Measurements from ENCODE around the gene ETV3.

ETV3 gene

DNA sequence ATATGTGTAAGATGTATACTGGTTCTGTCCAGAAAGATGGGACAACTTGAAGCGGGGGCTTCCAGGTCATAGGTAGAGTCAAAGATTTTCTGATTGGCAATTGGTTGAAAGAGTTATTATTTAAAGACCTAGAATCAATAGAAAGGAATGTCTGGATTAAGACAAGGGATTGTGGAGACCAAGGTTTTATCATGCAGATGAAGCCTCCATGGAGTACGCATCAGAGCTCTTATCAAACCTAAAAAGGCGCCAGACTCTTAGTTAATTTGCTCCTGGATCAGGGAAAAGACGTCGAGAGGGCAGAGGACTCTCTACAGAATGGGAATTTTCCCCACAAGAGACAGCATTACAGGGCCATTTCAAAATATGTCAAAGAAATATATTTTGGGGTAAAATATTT is 23.7 kb upstream of the ETV3 start:
- DNase-seq (ENCODE audit: low spot score), result no peak

DNA sequence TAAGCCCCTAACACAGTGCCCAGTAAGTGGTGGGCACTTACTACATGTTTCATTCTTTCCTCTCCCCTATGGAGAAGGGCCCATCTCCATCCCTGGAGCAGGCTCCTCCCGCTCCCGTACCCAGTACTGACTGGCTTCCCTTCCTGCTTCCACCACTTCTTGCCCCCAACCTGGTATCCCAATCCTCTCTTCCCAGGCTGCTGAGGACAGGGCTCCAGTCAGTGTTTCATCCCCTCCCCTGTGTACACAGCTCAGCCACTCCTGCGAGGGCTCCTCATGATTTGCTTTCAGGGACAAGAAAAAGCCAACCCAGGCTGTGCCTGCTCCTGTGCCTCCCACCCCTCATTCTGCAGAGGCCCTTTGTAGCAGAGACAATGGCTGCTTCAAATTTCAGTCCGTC is 20.8 kb upstream of the ETV3 start:
- DNase-seq (ENCODE audit: low spot score), result no peak

DNA sequence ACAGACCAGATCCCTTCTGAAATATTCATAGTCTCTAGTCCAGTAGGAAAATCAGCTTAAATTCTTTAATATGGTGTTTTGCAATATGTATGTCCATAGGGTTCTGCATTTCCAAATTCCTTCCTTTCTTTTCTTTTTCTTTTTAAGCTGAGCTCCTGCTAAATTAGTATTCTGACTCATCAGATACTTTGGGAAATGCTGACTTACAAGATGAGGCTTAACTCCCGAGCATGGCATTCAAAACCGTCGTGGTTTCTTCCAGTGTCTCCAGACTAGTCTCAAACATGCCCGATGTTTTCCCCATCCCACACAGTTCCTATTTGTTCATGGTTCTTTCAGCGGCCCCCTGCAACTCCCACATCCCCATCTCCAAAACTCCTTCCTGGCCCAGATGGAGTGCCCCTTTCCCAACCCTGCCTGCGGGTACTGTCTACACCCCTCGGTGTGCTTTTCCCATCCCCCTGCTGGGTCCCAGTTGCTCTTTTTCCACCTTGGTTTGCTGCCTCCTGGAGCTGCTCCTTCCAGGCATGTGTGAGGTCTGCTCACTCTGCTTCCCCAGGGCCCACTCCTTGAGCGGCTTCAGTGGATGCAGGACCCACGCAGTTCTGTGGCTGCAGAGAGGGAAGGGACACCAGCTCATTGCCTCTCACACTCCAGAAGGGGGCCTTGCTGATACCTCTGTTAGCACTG is 19.5 kb upstream of the ETV3 start:
- peak; percentile 58 for DNase-seq (ENCODE audit: low spot score)

- DNase-seq (ENCODE audit: low spot score), result peak; percentile 85
Observed at GRCh38 chr1:157156058-157156541, 17.9 kb upstream of the ETV3 start.

DNA sequence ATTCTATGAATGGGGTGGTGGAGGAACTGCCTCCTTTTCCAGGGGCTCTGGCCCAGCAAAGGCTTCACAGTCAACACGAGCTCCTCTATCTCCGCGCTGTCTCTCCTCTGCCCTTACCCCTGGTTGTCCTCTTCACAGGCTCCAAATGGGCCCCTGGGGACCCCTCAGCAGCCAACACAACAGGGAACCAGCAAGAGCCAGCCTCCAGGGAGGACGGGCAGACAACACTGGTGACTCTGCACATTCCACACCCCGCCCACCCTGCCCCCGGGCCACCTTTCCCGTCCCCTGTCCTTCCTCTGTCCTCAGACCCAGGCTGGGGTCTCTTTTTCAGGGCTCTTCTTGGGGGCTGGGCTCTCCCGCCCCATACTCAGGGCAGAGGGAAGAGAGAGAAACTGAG is 17.5 kb upstream of the ETV3 start:
- DNase-seq (ENCODE audit: low spot score), result no peak

DNA sequence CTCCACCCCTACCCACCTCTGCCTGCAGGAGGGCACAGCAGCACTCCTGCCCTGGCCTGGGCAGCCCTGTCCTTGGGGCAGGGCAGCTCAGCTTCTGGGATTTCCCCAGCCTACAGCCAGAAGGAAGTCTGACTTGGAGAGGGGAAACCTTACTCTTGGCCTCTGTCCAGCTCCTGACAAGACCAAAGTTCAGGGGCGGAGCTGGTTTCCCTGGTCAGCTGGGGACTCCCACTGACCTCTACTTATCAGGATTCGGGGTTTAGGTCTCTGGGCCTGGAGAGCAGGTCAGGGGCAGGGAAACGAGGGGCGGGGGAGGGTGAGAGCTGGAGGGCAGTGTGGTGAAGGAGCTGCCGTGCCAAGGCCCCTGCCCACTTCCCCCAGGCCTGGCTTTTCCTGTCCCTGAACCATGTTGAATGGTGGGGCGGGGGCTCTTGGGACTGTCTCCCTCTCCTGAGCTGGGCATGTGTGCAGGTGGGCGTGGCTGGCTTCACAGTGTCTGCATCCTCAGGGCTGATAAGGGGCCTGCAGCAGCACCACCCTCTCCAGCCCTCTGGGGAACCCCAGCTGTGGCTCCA is 16.8 kb upstream of the ETV3 start:
- no peak for DNase-seq (ENCODE audit: low spot score)

DNA sequence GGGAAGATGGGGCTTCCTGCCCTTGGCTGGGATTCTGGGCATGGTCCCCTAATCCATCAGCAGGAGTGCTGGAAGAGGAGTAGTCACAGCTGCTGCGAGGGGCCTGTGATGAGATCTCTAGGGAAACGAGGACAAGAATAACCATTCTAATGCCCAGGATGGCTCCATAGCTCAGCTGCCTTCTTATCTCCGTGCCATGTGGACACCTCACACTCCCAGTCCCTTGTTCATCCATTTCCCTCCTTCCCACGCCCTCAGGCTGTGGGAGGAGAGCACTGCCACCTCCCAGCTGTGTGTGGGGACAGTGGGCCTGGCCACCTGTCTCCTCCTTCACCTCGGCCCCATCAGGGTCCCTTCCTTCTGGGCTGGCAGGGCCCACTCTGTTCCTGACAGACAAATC is 16.1 kb upstream of the ETV3 start:
- DNase-seq (ENCODE audit: low spot score), result no peak

DNA sequence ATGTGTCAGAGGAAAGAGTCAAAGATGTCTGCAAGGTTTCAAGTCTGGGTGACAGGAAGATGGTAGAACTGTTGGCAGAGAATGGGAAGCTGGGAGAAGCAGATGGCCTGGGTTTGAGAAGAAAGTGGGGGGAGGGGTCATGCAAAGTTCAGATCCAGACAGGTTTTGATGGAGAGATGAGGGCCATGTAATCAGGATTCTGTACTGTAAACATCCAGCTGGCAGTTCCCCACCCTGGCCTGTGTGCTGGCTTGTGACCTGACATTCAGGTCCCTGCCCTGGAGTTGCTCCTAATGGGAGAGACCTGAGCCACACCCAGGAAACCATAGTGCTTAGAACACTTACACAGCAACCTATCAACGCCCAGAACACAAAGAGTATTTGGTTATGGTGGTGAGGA is 15.6 kb upstream of the ETV3 start:
- DNase-seq (ENCODE audit: low spot score), result no peak

DNA sequence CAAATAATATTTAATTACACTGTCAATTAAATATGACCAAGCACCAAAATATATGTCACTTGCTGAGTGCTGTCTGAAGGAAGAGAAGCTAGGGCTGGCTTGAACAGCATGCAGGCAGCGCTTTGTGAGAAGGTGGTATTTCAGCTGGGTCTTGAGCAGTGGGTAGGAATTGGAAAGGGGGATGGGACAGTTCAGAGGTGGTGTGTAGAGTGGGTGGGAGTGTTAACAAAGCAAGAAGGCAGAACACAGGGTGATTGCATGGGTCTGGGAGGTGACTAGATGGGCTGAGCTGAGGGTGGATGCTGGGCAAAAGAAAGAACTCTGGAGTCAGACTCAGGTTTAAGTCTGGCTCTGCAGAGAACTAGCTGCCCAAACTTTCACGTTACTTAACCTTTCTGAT is 14.3 kb upstream of the ETV3 start:
- no peak for DNase-seq (ENCODE audit: low spot score)

GRCh38 chr1:157151506-157151905 is 13.3 kb upstream of the ETV3 start:
- DNase-seq (ENCODE audit: low spot score), result no peak

DNA sequence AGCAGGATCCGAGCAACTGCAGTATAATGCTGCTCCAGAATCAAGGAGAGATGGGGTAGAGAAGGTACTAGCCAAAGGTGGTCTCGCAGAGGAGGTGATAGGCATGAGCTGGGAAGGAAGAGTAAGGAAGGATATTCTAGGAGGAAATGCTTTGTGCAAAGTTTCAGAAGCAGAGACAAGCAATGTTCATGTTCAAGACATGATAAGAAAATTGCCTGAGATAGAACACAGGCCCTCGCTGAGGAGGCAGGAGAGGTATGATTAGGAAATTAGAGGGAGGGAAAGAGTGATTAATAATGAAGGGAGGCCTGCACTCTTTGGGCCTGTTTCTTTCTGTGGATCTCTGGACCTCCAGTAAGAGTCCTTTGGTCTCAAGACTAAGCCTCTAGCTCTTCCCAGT is 12.9 kb upstream of the ETV3 start:
- no peak for DNase-seq (ENCODE audit: low spot score)

GRCh38 chr1:157150631-157151030 is 12.4 kb upstream of the ETV3 start:
- no peak for DNase-seq (ENCODE audit: low spot score)

DNA sequence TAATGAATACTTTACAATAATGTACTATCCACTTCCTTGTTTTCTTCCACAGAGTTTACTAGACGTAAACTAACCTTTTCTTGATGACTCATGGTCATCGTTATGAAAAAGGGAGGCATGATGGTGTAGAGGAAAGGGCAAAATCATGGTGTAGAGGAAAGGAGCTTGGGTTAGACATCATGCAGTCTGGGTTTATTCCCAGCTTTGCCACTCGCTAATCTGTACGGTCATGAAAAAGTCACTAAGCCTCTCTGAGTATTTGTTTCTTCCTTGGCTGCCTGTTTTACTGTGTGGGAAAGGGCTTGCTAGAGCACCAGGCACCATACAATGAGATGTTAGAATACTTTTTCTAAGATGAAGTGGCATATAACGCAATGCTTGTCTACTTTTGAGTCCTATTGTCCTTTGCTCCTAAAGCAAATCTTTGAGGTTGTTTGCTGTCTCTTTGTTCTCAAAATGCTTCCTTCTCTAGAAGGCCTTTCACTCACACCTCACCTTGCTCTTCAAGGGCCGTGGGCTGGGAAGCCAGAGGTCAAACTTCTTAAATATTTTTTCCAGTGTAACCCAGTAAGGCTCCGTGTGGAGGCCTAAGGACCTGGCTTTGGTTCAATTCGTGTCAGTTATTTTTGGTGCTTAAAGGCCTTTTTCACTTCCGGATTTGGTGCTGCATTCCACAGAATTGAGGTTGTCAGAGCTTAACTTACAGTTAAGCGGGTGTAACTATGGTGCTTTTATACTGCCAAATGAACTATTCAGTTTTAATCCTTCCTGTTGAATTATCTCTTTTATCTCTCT is 9.9 kb upstream of the ETV3 start:
- no peak for DNase-seq (ENCODE audit: low spot score)

DNA sequence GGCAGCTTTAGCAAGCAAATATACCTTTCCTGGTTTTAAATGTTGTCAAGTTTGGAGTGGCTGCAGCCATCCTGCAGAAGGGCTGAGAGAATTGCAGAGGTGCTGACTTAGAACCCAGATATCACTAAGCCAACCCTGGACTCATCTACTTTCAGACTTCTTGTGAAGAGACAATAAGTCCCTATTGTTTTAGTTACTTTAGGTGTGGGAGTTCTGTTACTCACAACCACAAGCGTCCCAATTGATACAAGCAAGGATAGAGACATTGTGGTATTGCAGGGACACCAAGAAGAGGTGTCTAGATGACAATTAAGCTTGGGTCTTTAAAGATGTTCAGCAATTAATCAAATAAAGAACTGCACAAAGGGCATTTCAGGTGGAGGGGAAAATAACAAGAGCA is 8.8 kb upstream of the ETV3 start:
- no peak for DNase-seq (ENCODE audit: low spot score)

- no peak for DNase-seq (ENCODE audit: low spot score)
Observed at GRCh38 chr1:157146244-157146643, 8.0 kb upstream of the ETV3 start.

GRCh38 chr1:157145076-157145475 is 6.9 kb upstream of the ETV3 start:
- no peak for DNase-seq (ENCODE audit: low spot score)

GRCh38 chr1:157144509-157144908 is 6.3 kb upstream of the ETV3 start:
- no peak for DNase-seq (ENCODE audit: low spot score)

DNA sequence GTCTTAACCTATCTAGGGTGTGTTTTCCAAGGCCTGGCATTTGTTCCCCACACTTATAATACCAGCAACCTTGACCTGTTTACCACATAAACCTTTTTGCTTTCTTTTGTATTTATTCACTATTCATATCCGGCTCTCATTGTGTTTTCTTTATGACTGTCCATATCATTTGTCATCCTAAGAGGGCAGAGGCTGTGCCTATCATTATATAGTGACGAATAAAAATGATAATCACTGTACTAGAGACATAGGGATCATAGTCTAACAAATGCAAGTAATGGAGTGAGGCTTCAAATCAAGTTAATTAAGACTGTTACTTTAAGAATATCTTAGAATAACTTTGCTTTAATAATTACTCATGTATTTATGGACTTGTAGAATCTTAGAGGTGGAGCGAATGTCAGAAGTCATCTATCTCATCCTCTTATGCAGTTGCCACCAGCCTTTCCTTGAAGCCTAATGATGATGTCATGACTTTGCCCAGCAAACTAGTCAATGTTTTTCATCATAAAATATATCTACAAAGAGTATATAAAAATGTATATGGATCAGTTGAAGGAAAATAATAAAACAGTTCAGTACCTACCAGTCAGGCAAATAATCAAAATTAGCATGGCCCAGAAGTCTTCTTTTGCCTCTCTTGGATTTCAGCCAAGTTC is 4.7 kb upstream of the ETV3 start:
- DNase-seq (ENCODE audit: low spot score), result no peak

DNA sequence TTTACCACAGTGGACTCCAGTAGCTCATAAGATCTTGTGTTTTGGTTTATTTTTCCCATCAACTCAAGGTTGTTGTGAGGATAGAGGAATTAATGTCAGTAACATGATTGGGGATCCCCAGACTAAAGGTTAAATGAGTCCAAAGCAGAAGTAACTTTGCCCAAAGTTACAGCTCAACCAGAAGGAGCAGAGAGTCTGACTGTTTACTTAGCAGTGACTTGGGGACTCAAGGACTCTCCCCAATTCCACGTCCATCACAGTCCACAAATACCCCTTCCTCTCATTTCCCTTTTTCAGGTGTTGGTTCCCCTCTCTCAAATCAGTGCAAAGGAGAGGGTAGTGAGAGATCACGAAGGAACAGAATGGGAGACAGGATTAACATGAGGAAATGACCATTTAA is 4.0 kb upstream of the ETV3 start:
- no peak for DNase-seq (ENCODE audit: low spot score)

DNA sequence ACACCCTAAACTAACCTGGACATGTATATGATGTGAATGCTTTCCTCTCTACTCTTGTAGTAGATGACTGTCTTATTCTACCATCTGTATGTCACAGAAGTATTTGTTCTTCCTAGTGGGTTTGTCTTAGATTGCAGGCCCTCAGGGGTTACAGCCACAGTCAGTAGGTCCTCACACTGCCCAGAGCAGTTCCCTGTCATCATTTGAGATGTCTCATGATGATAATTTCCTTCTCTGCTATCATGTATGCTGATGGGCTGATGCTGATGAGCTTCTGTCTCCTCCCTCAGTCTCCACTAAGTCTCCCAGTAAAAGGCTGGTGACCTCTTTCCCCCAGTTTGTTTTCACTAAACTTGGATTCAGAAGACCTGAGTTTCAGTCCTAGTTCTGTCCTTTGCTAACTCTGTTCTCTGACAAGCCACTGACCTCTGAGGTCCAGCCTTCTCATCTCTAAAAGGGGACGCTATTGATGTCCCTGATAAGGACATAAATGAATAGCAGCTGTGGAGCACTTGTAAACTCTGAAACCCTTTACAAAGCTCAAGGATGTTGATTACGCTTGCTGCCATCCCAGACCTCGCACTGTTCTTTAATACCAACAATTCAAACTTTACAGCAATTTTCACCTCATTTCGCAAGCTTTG is 3.1 kb upstream of the ETV3 start:
- no peak for DNase-seq (ENCODE audit: low spot score)

DNA sequence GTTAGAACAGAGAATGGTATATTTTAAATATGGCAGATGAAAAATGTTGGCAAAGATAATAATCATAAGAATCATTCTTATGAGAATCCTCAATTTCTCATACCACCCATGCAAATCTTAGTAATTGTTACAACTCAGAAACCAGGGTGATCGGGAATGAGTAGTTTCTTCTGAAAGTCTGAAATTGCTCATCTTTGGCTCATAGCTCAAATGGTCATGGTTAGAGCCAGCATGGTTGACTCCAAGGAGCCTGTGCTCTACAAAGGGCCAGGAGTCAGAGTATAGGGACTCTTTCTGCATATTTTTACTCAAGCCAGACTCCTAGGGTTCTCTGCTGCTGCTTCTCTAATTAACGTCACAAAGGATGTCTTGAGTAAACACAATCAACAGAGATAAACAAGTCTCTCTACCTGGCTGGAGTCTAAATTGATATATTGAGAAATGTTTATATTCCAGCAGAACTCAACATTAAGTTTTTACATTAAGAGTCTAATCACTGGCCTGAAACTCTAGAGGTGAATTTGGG is 1.9 kb upstream of the ETV3 start:
- DNase-seq (ENCODE audit: low spot score), result no peak
